Measurements from ENCODE around the gene KIF24.
"Not testable (repeated sequence)": the region's sequence is repeated elsewhere in the genome, so short reads cannot be mapped to it uniquely, and the experiment has no call there.

Gene KIF24

GRCh38 chr9:34321451-34321850 lies 7.6 kb downstream of the KIF24 start:
- no peak for DNase-seq

GRCh38 chr9:34318163-34318790 lies 10.8 kb downstream of the KIF24 start:
- DNase-seq = no peak

- no peak for DNase-seq
Measured at GRCh38 chr9:34317436-34317835, 11.6 kb downstream of the KIF24 start.

GRCh38 chr9:34311499-34312185 lies 17.4 kb downstream of the KIF24 start:
- no peak for DNase-seq

- DNase-seq = peak; percentile 6
Measured at GRCh38 chr9:34310215-34310614, 18.9 kb downstream of the KIF24 start.

- not testable (repeated sequence) for DNase-seq
Measured at GRCh38 chr9:34308316-34308715, 20.8 kb downstream of the KIF24 start.

GRCh38 chr9:34301064-34301463 lies 28.0 kb downstream of the KIF24 start:
- not testable (repeated sequence) for DNase-seq

GRCh38 chr9:34292552-34292951 lies 36.5 kb downstream of the KIF24 start:
- no peak for DNase-seq

- DNase-seq = no peak
Measured at GRCh38 chr9:34291423-34291822, 37.6 kb downstream of the KIF24 start.

- no peak for DNase-seq
Measured at GRCh38 chr9:34291023-34291422, 38.0 kb downstream of the KIF24 start.

- DNase-seq = no peak
Measured at GRCh38 chr9:34289159-34289558, 39.9 kb downstream of the KIF24 start.

GRCh38 chr9:34282096-34282495 lies 47.0 kb downstream of the KIF24 start:
- DNase-seq = no peak

GRCh38 chr9:34279411-34279810 lies 49.7 kb downstream of the KIF24 start:
- no peak for DNase-seq

All from NCI-H2227 treated with DMSO at 0.1 percent for 48 hours (cell line).